Lower lobe of right lung (tissue), 2 donors: ENCODE measurements around the gene SMARCE1. TPM values are rescaled to one million over a fixed set of nuclear protein-coding genes. Genes with fewer than 3 reads are reported as not detected.
A peak's percentile ranks its signal among the peaks of the same experiment; 100 is the strongest.
"Not testable (repeated sequence)": the region's sequence is repeated elsewhere in the genome, so short reads cannot be mapped to it uniquely, and the experiment has no call there.

Source experiments
- ATAC-seq, 2 donors: fragments of 200-7000 bp; cut with Tn5 transposase; one replicate each; pipeline ENCODE4 v1.9.1; 2020 to 2022; ENCODE audit warnings: mild to moderate bottlenecking in 2 of 2, moderate library complexity in 2 of 2
- DNase-seq: peaks from one replicate; pipeline ENCODE4 v3.0.0-alpha.2; 2020
- H3K27ac ChIP-seq: fragments of 200-600 bp; one replicate; pipeline ENCODE4 v1.8.0; 2022
- H3K27me3 ChIP-seq: fragments of 200-600 bp; one replicate; pipeline ENCODE4 v1.8.0; 2022; ENCODE audit warnings: low read depth
- H3K36me3 ChIP-seq: fragments of 200-600 bp; one replicate; pipeline ENCODE4 v1.8.0; 2022; ENCODE audit warnings: mild to moderate bottlenecking
- H3K4me1 ChIP-seq: fragments of 200-600 bp; one replicate; pipeline ENCODE4 v1.8.0; 2022
- H3K4me3 ChIP-seq: fragments of 200-600 bp; one replicate; pipeline ENCODE4 v1.8.0; 2022; ENCODE audit warnings: mild to moderate bottlenecking
- H3K9me3 ChIP-seq: fragments of 200-600 bp; one replicate; pipeline ENCODE4 v1.8.0; 2022
- CTCF ChIP-seq: fragments of 200-600 bp; IDR thresholded peaks from one replicate; pipeline ENCODE4 v1.8.0; 2022; ENCODE audit warnings: antibody characterized with exemption, mild to moderate bottlenecking
- intact Hi-C: fragments of 100-400 bp; cut with DNase I; formaldehyde crosslinking; loops from one replicate; pipeline ENCODE4 v1.11.0; 2022
- total RNA-seq: library from RNA; stranded (reverse); fragmentation: NEBNext Ultra II Directional; extraction: Animal tissue kit (Norgen Biotek cat#: 25700); gene quantifications from one replicate; pipeline ENCODE4 v1.2.1, GENCODE V29; 2021
- donor health status: DM: no; HTN: yes; CAD: no; lungs with severe emphysema.

SMARCE1 gene
- total RNA-seq, 1 donor from 2014 or later = 83.6 TPM

- Histone ChIP-seq H3K27me3 (no peaks in the 10 kb centered on the region), H3K36me3 (no peaks in the 10 kb centered on the region), H3K4me1 (peaks cover 5% of the 10 kb centered on the region), H3K9me3 (no peaks in the 10 kb centered on the region), H3K4me3 (no peak overlapping the region), H3K27ac (no peak overlapping the region)
- no peak for TF ChIP-seq CTCF
- ATAC-seq (no peak), DNase-seq (no peak)
- intact Hi-C loops = no loop called here
Measured at GRCh38 chr17:40590742-40591141, 56.9 kb downstream of the SMARCE1 start.

DNA sequence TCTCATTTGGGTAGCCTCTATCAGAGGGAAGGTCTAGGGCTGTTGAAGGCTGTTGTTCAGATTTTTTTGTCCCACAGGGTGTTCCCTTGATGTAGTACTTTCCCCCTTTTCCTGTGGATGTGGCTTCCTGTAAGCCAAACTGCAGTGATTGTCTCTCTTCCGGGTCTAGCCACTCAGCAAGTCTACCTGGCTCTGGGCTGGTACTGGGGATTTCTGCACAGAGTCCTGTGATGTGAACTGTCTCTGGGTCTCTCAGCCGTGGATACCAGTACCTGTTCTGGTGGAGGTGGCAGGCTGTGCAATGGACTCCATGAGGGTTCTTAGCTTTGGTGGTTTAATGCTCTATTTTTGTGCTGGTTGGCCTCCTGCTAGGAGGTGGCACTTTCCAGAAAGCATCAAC lies 59.1 kb downstream of the SMARCE1 start:
- no peak overlapping the region for H3K4me3 ChIP-seq
- no peak for TF ChIP-seq CTCF
- intact Hi-C loops = no loop called here
- no peak for DNase-seq
- peak overlapping the region; percentile 21 for H3K27ac ChIP-seq
- peaks cover 5% of the 10 kb centered on the region for H3K4me1 ChIP-seq
- no peak for ATAC-seq
- H3K27me3 ChIP-seq = no peaks in the 10 kb centered on the region
- no peaks in the 10 kb centered on the region for H3K36me3 ChIP-seq
- peaks cover 5% of the 10 kb centered on the region for H3K9me3 ChIP-seq

GRCh38 chr17:40586264-40586663 lies 61.4 kb downstream of the SMARCE1 start:
- ATAC-seq, intact Hi-C loops, H3K9me3 ChIP-seq, H3K4me3 ChIP-seq, H3K27me3 ChIP-seq, H3K36me3 ChIP-seq, DNase-seq, H3K27ac ChIP-seq: not testable (repeated sequence)
- peaks cover 27% of the 10 kb centered on the region for H3K4me1 ChIP-seq

GRCh38 chr17:40584950-40585349 lies 62.7 kb downstream of the SMARCE1 start:
- H3K27me3 ChIP-seq, intact Hi-C loops, H3K4me3 ChIP-seq, DNase-seq, ATAC-seq, H3K9me3 ChIP-seq, H3K27ac ChIP-seq, H3K36me3 ChIP-seq: not testable (repeated sequence)
- H3K4me1 ChIP-seq = peaks cover 27% of the 10 kb centered on the region

- DNase-seq (peak; percentile 76), ATAC-seq (peak; percentile 76 to 86)
- intact Hi-C loops = no loop called here
- H3K4me3 ChIP-seq = no peak overlapping the region
- no peak for TF ChIP-seq CTCF
- H3K27me3 ChIP-seq = no peaks in the 10 kb centered on the region
- H3K36me3 ChIP-seq = no peaks in the 10 kb centered on the region
- peaks cover 22% of the 10 kb centered on the region for H3K4me1 ChIP-seq
- H3K9me3 ChIP-seq = peaks cover 5% of the 10 kb centered on the region
- peak overlapping the region; percentile 74 for H3K27ac ChIP-seq
Measured at GRCh38 chr17:40582328-40582901, 65.2 kb downstream of the SMARCE1 start.

DNA sequence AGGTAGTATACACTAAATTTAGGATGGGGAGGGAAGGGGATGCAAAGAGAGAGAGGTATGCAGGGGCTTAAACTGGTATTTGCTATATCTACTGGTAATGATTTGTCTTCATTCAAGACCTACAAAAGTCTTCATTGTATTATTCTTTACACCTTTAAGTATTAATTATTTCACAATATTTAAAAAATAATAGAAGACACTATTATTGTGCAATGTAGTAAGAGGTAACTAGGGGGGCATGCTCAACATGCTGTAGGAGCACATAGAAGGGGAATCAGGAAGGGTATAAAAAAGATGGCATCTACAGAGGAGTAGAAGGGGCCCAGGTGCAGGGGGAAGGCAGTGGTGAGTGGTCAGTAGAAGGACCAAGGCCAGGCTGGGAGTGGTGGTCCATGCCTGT lies 67.5 kb downstream of the SMARCE1 start:
- DNase-seq (no peak), ATAC-seq (no peak)
- H3K27ac ChIP-seq = no peak overlapping the region
- H3K36me3 ChIP-seq = no peaks in the 10 kb centered on the region
- peaks cover 22% of the 10 kb centered on the region for H3K4me1 ChIP-seq
- H3K9me3 ChIP-seq = peaks cover 5% of the 10 kb centered on the region
- no peaks in the 10 kb centered on the region for H3K27me3 ChIP-seq
- no peak overlapping the region for H3K4me3 ChIP-seq
- TF ChIP-seq CTCF = no peak
- intact Hi-C loops = no loop called here
